ENCODE measurements around the gene ERH.
"Not testable (repeated sequence)": the region's sequence is repeated elsewhere in the genome, so short reads cannot be mapped to it uniquely, and the experiment has no call there.

The ERH gene

GRCh38 chr14:69408331-69408960 is 10.3 kb upstream of the ERH start:
- peaks cover 5% of the 10 kb centered on the region for H3K36me3 Mint-ChIP-seq (ENCODE audit: low read depth)
- H3K4me1 Mint-ChIP-seq (ENCODE audit: low read depth), result peaks cover 8% of the 10 kb centered on the region
- no peak overlapping the region for H3K27ac Mint-ChIP-seq
- H3K9me3 Mint-ChIP-seq, result no peaks in the 10 kb centered on the region
- H3K4me3 Mint-ChIP-seq, result no peak overlapping the region
- no peaks in the 10 kb centered on the region for H3K27me3 Mint-ChIP-seq (ENCODE audit: low read depth)

- H3K36me3 Mint-ChIP-seq (ENCODE audit: low read depth), result peaks cover 4% of the 10 kb centered on the region
These were observed 7.7 kb upstream of the ERH start for GRCh38 chr14:69405762-69406161.

GRCh38 chr14:69404883-69405282 is 6.8 kb upstream of the ERH start:
- Mint-ChIP-seq H3K27me3 (ENCODE audit: low read depth) (no peaks in the 10 kb centered on the region), H3K4me3 (no peak overlapping the region), H3K27ac (no peak overlapping the region), H3K4me1 (ENCODE audit: low read depth) (peaks cover 24% of the 10 kb centered on the region), H3K9me3 (no peaks in the 10 kb centered on the region), H3K36me3 (ENCODE audit: low read depth) (peaks cover 9% of the 10 kb centered on the region)

More at GRCh38 chr14:69405762-69406161, 7.7 kb upstream of the ERH start:
- H3K4me1 Mint-ChIP-seq (ENCODE audit: low read depth), result peaks cover 15% of the 10 kb centered on the region
- H3K4me3 Mint-ChIP-seq, result no peak overlapping the region
- H3K27me3 Mint-ChIP-seq (ENCODE audit: low read depth), result no peaks in the 10 kb centered on the region
- no peaks in the 10 kb centered on the region for H3K9me3 Mint-ChIP-seq
- H3K27ac Mint-ChIP-seq, result no peak overlapping the region

- peaks cover 9% of the 10 kb centered on the region for H3K36me3 Mint-ChIP-seq (ENCODE audit: low read depth)
These were observed 6.4 kb upstream of the ERH start for GRCh38 chr14:69404478-69404877.

GRCh38 chr14:69401841-69402240 is 3.7 kb upstream of the ERH start:
- H3K27ac Mint-ChIP-seq, result no peak overlapping the region
- peaks cover 22% of the 10 kb centered on the region for H3K36me3 Mint-ChIP-seq (ENCODE audit: low read depth)
- H3K9me3 Mint-ChIP-seq, result no peaks in the 10 kb centered on the region
- peaks cover 36% of the 10 kb centered on the region for H3K4me1 Mint-ChIP-seq (ENCODE audit: low read depth)
- H3K4me3 Mint-ChIP-seq, result no peak overlapping the region
- no peaks in the 10 kb centered on the region for H3K27me3 Mint-ChIP-seq (ENCODE audit: low read depth)

More at GRCh38 chr14:69404478-69404877, 6.4 kb upstream of the ERH start:
- no peaks in the 10 kb centered on the region for H3K27me3 Mint-ChIP-seq (ENCODE audit: low read depth)
- no peak overlapping the region for H3K4me3 Mint-ChIP-seq
- H3K27ac Mint-ChIP-seq, result no peak overlapping the region
- H3K4me1 Mint-ChIP-seq (ENCODE audit: low read depth), result peaks cover 27% of the 10 kb centered on the region
- no peaks in the 10 kb centered on the region for H3K9me3 Mint-ChIP-seq

GRCh38 chr14:69400154-69400553 is 2.1 kb upstream of the ERH start:
- Mint-ChIP-seq H3K9me3 (no peaks in the 10 kb centered on the region), H3K4me3 (peak overlapping the region; percentile 96), H3K36me3 (ENCODE audit: low read depth) (peaks cover 38% of the 10 kb centered on the region), H3K27ac (no peak overlapping the region), H3K27me3 (ENCODE audit: low read depth) (no peaks in the 10 kb centered on the region), H3K4me1 (ENCODE audit: low read depth) (peaks cover 52% of the 10 kb centered on the region)

GRCh38 chr14:69399750-69400149 is 1.7 kb upstream of the ERH start:
- peaks cover 52% of the 10 kb centered on the region for H3K4me1 Mint-ChIP-seq (ENCODE audit: low read depth)

GRCh38 chr14:69398818-69399210 is 715 bp upstream of the ERH start:
- peaks cover 44% of the 10 kb centered on the region for H3K36me3 Mint-ChIP-seq (ENCODE audit: low read depth)
- no peaks in the 10 kb centered on the region for H3K9me3 Mint-ChIP-seq
- peaks cover 49% of the 10 kb centered on the region for H3K4me1 Mint-ChIP-seq (ENCODE audit: low read depth)
- H3K27ac Mint-ChIP-seq, result peak overlapping the region; percentile 100
- H3K4me3 Mint-ChIP-seq, result peak overlapping the region; percentile 96
- H3K27me3 Mint-ChIP-seq (ENCODE audit: low read depth), result no peaks in the 10 kb centered on the region

More at GRCh38 chr14:69399750-69400149, 1.7 kb upstream of the ERH start:
- Mint-ChIP-seq H3K4me3 (peak overlapping the region; percentile 96), H3K9me3 (no peaks in the 10 kb centered on the region), H3K27me3 (ENCODE audit: low read depth) (no peaks in the 10 kb centered on the region), H3K36me3 (ENCODE audit: low read depth) (peaks cover 40% of the 10 kb centered on the region), H3K27ac (no peak overlapping the region)

- H3K9me3 Mint-ChIP-seq, result no peaks in the 10 kb centered on the region
- H3K27ac Mint-ChIP-seq, result no peak overlapping the region
- H3K27me3 Mint-ChIP-seq (ENCODE audit: low read depth), result no peaks in the 10 kb centered on the region
- H3K4me3 Mint-ChIP-seq, result no peak overlapping the region
- H3K4me1 Mint-ChIP-seq (ENCODE audit: low read depth), result peaks cover 57% of the 10 kb centered on the region
- H3K36me3 Mint-ChIP-seq (ENCODE audit: low read depth), result peaks cover 65% of the 10 kb centered on the region
These were observed 2.2 kb downstream of the ERH start for GRCh38 chr14:69395929-69396328.

- H3K4me3 Mint-ChIP-seq, result no peak overlapping the region
- H3K36me3 Mint-ChIP-seq (ENCODE audit: low read depth), result peaks cover 64% of the 10 kb centered on the region
These were observed 5.6 kb downstream of the ERH start for GRCh38 chr14:69392481-69392880.

GRCh38 chr14:69391400-69391799 is 6.7 kb downstream of the ERH start:
- peaks cover 66% of the 10 kb centered on the region for H3K36me3 Mint-ChIP-seq (ENCODE audit: low read depth)
- not testable (repeated sequence) for H3K27ac Mint-ChIP-seq; H3K4me3 Mint-ChIP-seq; H3K27me3 Mint-ChIP-seq (ENCODE audit: low read depth); H3K9me3 Mint-ChIP-seq
- H3K4me1 Mint-ChIP-seq (ENCODE audit: low read depth), result peaks cover 38% of the 10 kb centered on the region

More at GRCh38 chr14:69392481-69392880, 5.6 kb downstream of the ERH start:
- H3K9me3 Mint-ChIP-seq, result no peaks in the 10 kb centered on the region
- no peaks in the 10 kb centered on the region for H3K27me3 Mint-ChIP-seq (ENCODE audit: low read depth)
- no peak overlapping the region for H3K27ac Mint-ChIP-seq
- peaks cover 42% of the 10 kb centered on the region for H3K4me1 Mint-ChIP-seq (ENCODE audit: low read depth)

GRCh38 chr14:69387311-69387710 is 10.8 kb downstream of the ERH start:
- H3K4me1 Mint-ChIP-seq (ENCODE audit: low read depth), result peaks cover 24% of the 10 kb centered on the region

GRCh38 chr14:69378274-69378673 is 19.8 kb downstream of the ERH start:
- peaks cover 36% of the 10 kb centered on the region for H3K36me3 Mint-ChIP-seq (ENCODE audit: low read depth)

More at GRCh38 chr14:69387311-69387710, 10.8 kb downstream of the ERH start:
- H3K4me3 Mint-ChIP-seq, result no peak overlapping the region
- H3K36me3 Mint-ChIP-seq (ENCODE audit: low read depth), result peaks cover 53% of the 10 kb centered on the region
- no peaks in the 10 kb centered on the region for H3K27me3 Mint-ChIP-seq (ENCODE audit: low read depth)
- no peaks in the 10 kb centered on the region for H3K9me3 Mint-ChIP-seq
- H3K27ac Mint-ChIP-seq, result no peak overlapping the region

GRCh38 chr14:69376439-69376838 is 21.7 kb downstream of the ERH start:
- Mint-ChIP-seq H3K27me3 (ENCODE audit: low read depth) (no peaks in the 10 kb centered on the region), H3K9me3 (no peaks in the 10 kb centered on the region), H3K4me1 (ENCODE audit: low read depth) (peaks cover 9% of the 10 kb centered on the region), H3K36me3 (ENCODE audit: low read depth) (peaks cover 32% of the 10 kb centered on the region), H3K27ac (no peak overlapping the region), H3K4me3 (no peak overlapping the region)

More at GRCh38 chr14:69378274-69378673, 19.8 kb downstream of the ERH start:
- H3K9me3 Mint-ChIP-seq, result no peaks in the 10 kb centered on the region
- no peaks in the 10 kb centered on the region for H3K27me3 Mint-ChIP-seq (ENCODE audit: low read depth)
- H3K27ac Mint-ChIP-seq, result no peak overlapping the region
- peaks cover 9% of the 10 kb centered on the region for H3K4me1 Mint-ChIP-seq (ENCODE audit: low read depth)
- no peak overlapping the region for H3K4me3 Mint-ChIP-seq

- H3K9me3 Mint-ChIP-seq, result no peaks in the 10 kb centered on the region
- H3K27me3 Mint-ChIP-seq (ENCODE audit: low read depth), result no peaks in the 10 kb centered on the region
- H3K4me1 Mint-ChIP-seq (ENCODE audit: low read depth), result peaks cover 8% of the 10 kb centered on the region
- H3K4me3 Mint-ChIP-seq, result no peak overlapping the region
- peaks cover 32% of the 10 kb centered on the region for H3K36me3 Mint-ChIP-seq (ENCODE audit: low read depth)
- H3K27ac Mint-ChIP-seq, result no peak overlapping the region
These were observed 22.4 kb downstream of the ERH start for GRCh38 chr14:69375722-69376121.

All from T-helper 1 cell treated with Interleukin-12 subunit alpha and Interleukin-12 subunit beta and Interleukin-4 antibody, amounts not matched to agents 30 μg/mL and 1 μg/mL, for 36 hours (primary cell).